HG02623 (cell line): ENCODE data around the gene CPA1.
"Not testable (repeated sequence)": the region's sequence is repeated elsewhere in the genome, so short reads cannot be mapped to it uniquely, and the experiment has no call there.

Source experiments
- ATAC-seq: cut with Tn5 transposase; IDR thresholded peaks from one replicate; pipeline ENCODE4 v1.9.1; 2021; ENCODE audit warnings: moderate library complexity; ENCODE audit not compliant: unreplicated experiment

Gene CPA1

DNA sequence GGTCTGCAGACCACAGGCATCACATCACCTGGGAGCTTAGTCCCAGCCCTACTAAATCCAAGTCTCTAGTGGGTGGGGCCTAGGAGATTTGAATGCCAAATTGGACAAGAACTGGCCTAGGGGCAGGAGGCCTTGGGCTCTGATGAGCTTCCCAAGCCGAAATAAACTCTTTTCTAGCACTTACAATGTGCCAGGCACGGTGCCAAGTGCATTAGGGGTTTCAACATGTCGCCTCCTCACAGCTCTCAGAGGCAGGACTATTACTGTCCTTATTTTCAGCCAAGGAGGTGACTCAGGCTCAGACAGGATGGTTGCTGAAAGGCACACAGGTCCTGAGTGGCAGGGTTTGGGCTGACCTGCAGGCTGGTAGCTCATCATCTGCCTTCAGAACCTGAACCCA, 9.2 kb upstream of the CPA1 start:
- ATAC-seq = no peak

DNA sequence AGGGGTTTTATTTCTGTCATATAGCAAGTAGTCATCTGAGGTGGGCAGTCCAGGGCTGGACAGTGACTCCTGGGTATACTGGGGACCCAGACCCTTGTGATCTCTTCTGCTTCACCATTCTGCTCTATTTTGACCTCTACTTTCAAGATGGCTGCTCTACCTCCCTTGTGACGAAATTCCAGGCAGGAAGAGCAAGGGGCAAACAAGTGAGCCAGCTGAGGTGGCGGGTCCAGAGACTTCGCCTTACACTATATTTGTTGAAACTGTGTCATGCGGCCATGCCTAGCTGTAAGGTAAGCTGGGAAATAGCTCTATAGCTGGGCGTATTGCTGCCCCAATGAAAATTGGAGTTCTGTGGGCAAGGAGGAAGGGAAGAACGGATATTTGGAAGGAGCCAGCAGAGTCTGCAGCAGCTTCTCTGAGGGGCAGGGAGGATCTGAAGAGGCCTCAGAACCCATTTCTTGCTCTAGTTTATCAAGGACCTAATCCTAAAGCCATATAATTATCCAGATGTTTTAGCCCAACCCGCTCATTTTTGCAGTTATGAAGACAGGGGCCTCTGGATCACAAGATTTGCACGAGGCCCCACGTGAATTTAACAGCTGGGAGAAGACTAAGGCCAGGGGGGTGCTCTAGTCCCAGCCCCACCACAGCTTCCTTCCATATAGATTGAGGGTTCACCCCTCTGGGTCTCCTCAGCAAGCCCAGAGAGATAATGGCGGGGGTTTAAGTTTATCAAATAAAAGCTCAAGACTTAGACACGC, 7.7 kb upstream of the CPA1 start:
- ATAC-seq = no peak

DNA sequence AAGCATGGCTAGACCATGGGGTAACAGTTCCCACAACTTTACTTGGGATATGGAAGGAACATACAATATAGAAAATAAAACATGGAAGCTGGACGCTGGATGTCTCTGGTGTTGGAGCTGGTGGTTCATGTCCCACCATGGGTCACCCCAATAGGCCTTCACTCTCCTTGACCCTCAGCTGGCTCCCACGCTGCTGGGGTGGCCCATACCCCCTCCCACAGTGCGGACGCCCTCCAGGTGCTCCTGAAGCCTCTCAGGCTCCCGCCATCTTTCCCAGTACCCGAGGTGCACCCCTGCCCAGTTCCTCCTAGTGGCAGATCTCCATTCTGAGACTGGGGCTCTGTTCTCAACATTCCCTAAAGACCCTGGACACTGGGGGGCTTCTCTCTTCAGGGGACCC, 5.8 kb upstream of the CPA1 start:
- ATAC-seq = no peak

DNA sequence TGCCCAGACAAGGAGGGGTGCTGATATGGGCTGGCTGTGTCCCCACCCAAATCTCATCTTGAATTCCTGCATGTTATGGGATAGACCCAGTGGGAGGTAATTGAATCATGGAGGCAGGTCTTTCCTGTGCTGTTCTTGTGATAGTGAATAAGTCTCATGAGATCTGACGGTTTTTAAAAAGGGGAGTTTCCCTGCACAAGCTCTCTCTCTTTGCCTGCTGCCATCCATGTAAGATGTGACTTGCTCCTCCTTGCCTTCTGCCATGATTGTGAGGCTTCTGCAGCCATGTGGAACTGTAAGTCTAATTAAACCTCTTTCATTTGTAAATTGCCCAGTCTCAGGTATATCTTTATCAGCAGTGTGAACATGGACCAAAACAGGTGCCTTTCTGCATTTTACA, 3.8 kb upstream of the CPA1 start:
- ATAC-seq = not testable (repeated sequence)

DNA sequence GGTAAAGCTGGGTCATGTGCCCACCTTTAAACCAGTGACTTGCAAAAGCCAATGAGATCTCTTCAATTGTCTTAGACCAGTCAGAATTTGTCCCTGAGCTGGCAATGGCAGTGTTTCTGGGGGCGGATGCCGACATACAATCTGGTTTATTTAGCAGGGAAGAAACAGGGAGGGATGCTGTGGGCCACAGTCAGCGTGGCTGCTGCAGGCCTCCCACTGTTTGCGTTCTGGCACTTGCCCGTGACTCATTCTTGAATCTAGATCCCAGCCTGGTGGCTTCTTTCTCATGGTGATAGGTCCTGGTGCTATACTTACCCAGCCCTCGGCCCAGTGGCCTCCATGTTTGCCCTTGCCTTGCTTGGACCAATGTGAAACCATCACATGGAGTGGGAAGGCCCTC, 3.1 kb upstream of the CPA1 start:
- ATAC-seq = no peak

DNA sequence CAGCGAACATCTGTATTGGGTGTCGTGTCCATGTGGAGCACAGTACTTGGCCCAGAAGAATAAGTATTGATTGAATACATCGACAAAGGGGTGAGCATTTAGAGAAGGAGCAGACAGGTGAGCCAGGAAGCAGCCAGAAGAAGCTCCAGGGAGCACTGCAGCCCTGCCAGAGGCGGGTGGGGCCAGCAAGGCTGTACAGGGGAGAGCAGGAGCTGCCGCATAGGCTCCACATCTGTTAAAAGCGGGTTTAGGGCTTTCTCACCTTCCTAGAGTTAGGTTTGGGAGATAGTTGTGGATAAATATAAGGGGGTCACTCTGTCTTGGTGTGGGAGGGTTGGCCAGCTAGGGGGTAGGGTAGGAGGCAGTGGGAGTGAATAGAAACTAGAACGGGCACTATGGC, 1.3 kb upstream of the CPA1 start:
- ATAC-seq = no peak

DNA sequence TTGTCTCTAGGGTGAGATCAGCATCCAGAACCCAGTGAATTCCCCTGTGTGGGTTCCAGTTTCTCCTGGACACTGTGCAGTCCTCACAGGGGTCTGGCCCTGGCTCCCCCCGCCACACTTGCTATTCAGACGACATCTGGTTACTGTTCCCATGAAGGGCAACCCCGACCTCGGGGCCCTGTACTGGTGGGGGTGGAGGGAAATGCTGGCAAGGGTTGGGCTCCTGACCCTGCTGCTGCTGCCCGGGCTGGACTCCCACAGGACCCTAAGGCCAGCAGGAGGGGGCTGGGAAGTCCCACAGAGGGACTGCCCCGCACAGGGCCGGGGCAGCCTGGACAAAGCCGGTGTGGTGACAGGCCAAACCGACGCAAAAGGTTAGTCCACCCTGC, 768 bp upstream of the CPA1 start:
- no peak for ATAC-seq

DNA sequence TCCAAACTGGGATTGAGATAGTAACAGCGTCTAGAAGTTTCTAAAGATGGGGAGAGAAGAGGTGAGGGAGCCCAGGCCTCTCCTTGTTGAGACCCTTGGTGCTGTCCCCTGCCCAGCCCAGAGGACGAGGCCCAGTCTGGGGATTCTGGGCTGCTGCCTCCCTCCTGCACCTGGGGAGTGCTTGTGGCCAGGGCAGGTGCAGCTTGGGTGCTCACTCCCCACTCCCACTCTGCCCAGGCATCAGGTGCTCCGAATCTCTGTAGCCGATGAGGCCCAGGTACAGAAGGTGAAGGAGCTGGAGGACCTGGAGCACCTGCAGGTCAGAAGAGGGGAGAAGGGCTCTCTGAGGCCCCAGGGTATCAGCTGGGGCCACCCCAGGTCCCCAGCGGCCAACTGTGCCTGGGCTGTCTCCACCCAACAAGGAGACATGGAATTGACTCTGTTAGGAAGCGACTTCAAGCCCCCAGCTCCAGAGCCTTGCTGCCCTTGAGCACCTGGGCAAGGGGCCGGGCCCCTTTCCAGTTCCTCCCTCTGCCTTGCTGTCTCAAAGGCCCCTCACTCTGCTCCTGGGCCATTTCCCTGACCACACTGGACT, 664 bp downstream of the CPA1 start:
- ATAC-seq = no peak

DNA sequence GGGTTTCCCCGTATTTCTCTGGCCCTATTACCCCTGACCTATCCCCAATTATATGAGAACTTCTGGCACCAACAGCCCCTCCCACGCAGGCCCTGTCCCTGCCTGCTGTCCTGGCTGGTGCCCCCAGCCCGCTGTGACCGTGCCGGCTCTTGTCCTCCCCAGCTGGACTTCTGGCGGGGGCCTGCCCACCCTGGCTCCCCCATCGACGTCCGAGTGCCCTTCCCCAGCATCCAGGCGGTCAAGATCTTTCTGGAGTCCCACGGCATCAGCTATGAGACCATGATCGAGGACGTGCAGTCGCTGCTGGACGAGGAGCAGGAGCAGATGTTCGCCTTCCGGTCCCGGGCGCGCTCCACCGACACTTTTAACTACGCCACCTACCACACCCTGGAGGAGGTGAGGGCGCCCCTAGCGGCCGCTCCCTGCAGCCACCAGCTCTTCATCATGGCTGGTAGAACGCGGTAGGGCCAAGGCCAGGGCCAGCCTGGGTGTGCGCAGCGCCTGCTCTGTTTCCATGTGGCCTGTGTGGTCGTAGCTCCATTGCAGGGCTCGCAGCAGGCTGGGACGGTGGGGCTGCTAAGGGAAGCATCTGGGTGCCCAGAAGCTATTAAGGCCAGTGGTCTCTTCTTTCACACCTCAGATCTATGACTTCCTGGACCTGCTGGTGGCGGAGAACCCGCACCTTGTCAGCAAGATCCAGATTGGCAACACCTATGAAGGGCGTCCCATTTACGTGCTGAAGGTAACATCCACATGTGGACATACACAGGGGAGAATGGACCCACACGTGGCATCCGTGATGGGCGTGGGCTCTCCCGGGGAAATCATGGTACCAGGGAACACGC, 1.4 kb downstream of the CPA1 start:
- no peak for ATAC-seq

DNA sequence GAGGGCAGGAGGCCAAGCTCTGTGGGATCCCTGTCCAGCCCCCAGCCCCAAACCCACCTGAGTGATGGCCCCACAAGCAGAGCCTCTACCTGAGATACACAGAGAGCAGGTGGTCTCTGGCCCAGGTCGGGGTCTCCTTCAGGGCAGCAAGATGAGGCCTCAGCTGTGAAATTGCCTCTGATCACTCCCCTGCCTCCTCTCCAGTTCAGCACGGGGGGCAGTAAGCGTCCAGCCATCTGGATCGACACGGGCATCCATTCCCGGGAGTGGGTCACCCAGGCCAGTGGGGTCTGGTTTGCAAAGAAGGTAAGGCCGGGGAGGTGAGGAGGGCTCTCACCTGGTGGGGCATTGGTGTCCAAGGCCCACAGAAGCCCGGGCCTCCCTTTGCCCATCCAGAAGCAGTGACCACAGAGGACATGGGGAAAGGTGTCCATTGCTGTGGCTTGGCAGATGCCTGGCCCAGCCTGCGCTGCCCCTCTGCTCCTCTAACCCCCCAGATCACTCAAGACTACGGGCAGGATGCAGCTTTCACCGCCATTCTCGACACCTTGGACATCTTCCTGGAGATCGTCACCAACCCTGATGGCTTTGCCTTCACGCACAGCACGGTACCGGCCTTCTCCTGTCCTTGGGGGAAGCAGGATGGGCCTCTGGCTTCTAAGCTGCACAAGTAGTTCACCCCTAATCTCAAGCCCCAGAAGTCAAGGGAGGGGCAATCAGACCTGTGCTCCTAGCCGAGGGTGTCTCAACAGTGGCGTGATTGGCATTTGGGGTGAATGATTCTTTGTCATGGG, 3.1 kb downstream of the CPA1 start:
- no peak for ATAC-seq

DNA sequence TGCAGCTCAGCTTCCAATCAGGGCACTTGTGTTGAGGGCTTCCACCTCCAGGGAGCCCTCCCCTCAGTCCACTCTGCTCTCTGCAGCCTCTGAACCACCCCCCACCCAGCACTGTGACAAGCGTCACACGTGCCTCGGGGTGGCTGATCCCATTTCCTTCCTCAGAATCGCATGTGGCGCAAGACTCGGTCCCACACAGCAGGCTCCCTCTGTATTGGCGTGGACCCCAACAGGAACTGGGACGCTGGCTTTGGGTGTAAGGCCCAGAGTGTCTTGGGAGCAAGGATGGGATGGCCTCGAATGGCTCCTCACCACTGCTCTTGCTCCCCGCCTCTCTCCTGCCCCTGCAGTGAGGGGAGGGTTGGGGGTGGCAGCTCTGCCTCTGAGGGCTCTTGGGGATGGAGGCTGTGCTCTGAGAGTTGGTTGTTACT, 4.1 kb downstream of the CPA1 start:
- ATAC-seq = no peak

DNA sequence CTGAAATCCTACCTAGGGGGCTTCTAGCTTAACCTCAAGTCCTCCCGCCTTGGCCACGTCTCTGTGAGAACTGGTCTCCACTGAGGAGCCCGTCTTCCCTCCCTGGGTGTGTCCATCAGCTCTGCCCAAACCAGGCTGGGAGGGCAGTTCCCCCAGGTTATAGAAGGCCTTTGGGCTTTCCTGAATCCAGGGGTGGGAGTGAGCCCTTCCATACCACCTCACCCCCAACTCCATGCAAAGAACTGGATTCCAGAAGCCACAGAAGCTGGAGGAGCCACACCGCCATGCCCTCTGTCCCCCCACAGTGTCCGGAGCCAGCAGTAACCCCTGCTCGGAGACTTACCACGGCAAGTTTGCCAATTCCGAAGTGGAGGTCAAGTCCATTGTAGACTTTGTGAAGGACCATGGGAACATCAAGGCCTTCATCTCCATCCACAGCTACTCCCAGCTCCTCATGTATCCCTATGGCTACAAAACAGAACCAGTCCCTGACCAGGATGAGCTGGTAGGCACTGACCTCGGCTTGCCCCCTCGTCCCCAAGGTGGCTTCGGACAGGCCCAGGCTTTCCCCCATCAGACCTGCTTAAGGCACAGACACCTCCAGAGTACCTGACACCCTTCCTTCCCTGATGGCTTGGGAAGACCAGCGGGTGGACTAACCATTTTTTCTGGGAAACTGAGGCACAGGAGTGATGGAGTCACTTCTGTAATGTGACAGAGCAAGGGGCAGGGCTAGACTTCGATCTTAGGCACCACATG, 4.7 kb downstream of the CPA1 start:
- ATAC-seq = no peak

DNA sequence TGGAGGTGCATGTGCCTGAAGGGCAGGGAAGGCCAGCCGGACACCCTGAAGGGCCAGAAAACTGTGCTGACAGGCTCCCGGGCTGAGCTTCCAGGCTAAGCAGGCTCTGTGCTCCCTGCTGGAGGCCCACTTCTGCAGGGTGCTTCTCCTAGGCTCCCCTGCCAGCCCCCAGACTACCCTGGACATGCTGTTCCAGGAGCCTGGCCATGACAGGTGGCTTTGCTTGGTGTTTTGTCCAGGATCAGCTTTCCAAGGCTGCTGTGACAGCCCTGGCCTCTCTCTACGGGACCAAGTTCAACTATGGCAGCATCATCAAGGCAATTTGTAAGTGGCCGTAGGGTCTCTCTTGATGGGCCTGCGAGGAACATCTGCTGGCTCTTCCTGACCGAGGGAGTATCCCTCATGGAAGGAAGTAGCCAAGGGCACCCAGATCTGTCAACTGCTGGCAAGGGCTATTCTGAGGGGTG, 5.3 kb downstream of the CPA1 start:
- ATAC-seq = no peak

DNA sequence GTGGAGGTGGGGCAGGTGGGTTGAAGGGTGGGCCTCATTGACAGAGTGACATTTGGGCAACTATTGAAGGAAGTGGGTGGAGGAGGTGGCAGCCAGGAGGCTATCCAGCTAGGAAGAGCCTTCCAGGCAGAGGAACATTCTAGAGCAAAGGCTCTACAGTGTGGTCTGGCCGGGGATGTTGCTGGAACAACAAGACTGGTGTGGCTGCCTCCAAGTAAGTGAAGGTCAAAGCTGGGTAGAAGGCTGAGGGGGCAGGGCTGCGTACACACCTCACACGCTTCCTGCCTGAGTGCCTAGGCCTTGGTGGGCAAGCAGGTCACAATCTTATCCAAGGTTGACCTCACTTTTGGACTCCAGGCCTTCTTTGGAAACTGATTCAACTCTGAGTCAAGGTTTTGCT, 6.6 kb downstream of the CPA1 start:
- ATAC-seq = no peak

DNA sequence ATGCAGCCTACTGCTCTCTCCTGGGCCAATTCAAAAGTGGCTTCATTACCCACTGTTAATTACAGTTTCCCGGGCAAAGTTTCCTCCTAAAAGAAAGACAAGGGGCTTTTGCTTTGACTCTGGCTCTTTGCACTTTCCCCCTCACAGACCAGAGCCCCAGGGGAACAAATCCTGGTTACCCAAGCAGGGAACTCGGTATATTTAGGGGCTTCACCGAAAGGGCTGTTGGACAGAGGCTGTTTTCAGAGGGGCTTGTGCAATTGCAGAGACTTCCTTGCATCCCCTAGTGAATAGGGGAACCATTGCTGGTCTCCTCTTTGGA, 7.0 kb downstream of the CPA1 start:
- ATAC-seq = no peak

DNA sequence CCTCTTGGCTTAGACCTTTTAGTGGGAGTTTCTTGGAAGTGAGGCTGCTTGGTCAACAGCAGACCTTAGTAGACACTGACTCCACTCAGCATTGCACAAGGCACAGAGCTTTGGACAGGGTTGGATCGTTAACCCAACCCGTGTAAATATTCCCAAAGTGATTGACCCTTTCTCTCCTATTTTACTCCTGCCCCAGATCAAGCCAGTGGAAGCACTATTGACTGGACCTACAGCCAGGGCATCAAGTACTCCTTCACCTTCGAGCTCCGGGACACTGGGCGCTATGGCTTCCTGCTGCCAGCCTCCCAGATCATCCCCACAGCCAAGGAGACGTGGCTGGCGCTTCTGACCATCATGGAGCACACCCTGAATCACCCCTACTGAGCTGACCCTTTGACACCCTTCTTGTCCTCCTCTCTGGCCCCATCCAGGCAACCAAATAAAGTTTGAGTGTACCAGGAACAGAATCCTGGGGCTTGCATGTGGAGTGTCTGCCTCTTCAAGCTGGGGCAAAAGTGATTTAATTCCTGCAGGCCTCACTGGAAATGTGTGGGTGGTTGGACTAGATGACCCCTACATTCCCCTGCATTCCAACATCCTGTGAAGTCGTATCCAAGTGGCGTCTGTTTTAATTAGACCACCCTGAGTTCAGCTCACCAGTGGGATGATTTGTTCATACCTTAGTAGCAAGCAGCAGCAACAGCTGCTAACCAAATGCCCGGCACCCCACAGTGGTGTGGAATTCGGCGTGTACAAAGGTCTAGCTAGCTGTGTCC, 7.5 kb downstream of the CPA1 start:
- ATAC-seq = no peak

DNA sequence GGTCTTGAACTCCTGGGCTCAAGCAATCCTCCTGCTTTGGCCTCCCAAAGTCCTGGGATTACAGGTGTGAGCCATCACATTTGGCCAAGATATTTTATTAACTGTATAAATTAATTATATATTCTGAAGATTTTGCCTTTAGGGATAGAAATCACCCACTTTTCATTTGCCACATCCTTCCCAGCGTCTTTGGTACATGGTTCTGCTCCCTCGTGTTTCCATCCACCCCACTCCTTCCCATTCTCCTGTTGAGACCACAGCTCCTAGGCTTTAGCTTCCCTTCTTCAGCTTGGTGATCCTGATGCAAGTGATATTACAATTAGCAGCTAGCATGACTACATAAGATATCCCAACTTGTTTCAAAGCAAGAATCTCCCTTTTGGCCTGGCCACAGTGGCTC, 8.4 kb downstream of the CPA1 start:
- ATAC-seq = no peak

DNA sequence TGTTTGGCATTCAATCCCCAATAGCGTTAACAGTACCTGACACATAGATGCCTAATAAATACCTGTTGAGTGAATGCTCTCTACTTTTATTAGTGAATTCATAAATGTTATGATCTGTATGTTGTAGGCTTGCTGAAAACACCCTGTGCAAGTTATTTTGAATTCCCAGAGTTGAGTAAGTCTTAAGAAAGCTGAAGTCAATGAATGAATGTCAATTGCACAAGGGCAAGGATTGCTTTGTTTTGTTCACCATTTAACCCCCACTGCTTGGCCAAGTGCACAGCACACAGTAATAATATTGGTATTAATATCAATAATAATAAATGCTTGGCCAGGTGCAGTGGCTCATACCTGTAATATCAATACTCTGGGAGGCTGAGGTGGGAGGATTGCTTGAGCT, 10.2 kb downstream of the CPA1 start:
- ATAC-seq = no peak

DNA sequence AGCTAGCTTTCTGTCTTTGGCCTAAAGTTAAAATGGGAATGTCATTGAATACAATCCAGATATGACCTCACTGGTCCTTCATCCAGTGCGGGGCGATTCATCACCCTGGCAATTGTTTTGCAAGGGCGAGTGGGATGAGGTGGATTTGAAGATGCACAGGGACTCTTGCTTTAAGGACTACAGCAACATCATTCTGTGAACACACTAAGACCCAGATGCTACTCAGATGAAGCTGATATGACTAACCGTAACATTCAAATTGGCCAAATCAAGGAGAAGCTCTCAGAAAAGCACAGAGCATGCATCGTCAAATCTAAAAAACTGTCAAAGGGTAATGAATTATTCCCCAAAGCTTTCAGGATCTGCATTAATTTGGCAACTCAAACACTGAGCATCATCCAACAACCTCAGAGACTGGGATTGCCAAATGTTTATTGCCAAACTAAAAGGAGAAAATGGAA, 12.8 kb downstream of the CPA1 start:
- no peak for ATAC-seq
